ENCODE measurements around the gene ZNF500. TPM values are rescaled to one million over a fixed set of nuclear protein-coding genes. Genes with fewer than 3 reads are reported as not detected.

The ZNF500 gene
- total and polyA plus RNA-seq, 2 of the 4 experiments (the other 2 are of a cell fraction), result 4.5 to 5.9 TPM

GRCh38 chr16:4788489-4788889 is 21.5 kb upstream of the ZNF500 start:
- CTCF ChIA-PET, result no interaction called here

More at GRCh38 chr16:4788489-4788889, 21.5 kb upstream of the ZNF500 start:
- Histone ChIP-seq H2AK5ac (ENCODE audit: low read depth, low read length) (no peak overlapping the region), H2AFZ (replicated peaks; ENCODE audit: low read length, poor library complexity) (no peak overlapping the region), H3K9me1 (ENCODE audit: insufficient read depth, low read length) (0 out of 2 replicates have a peak, but pooled peaks cover 3% of the 10 kb centered on the region), H2AK9ac (replicated peaks; ENCODE audit: low read depth, low read length, poor library complexity) (no peak overlapping the region), H3K4me2 (ENCODE audit: low read depth, low read length) (no peak overlapping the region), H3K56ac (ENCODE audit: extremely low read depth, insufficient read depth, low read length) (no peak overlapping the region), H3K4me3 (ENCODE audit: insufficient read depth, low read depth, low read length) (no peak overlapping the region), H2BK5ac (ENCODE audit: low read depth, low read length, poor library complexity, severe bottlenecking) (no peak overlapping the region), H4K5ac (ENCODE audit: low read depth, low read length) (no peak overlapping the region), H3K79me1 (ENCODE audit: low read depth in 1 of 2, low read length in 2 of 2) (no peaks in the 10 kb centered on the region), H3K4me1 (ENCODE audit: control insufficient read depth, insufficient read depth, low read length) (no peaks in the 10 kb centered on the region), H3K14ac (replicated peaks; ENCODE audit: low read depth, low read length) (no peak overlapping the region), H3K9ac (ENCODE audit: low read depth, low read length) (no peak overlapping the region), H2BK15ac (ENCODE audit: low read depth, low read length) (no peak overlapping the region), H3K27me3 (ENCODE audit: control insufficient read depth, insufficient read depth, low read length) (no peaks in the 10 kb centered on the region; the same call in 1 of the 2 replicates), H3K4ac (ENCODE audit: low read depth, low read length) (no peak overlapping the region), H4K91ac (ENCODE audit: insufficient read depth, low read depth, low read length) (no peak overlapping the region), H4K20me1 (ENCODE audit: insufficient read depth, low read length) (no peaks in the 10 kb centered on the region), H2BK20ac (ENCODE audit: low read depth, low read length) (no peak overlapping the region), H3K9me3 (ENCODE audit: control insufficient read depth, insufficient read depth, low read length) (no peaks in the 10 kb centered on the region), H3K23ac (ENCODE audit: low read depth, low read length) (no peak overlapping the region), H2BK120ac (ENCODE audit: low read depth, low read length) (no peak overlapping the region), H3K18ac (ENCODE audit: low read depth, low read length) (no peak overlapping the region), H4K8ac (ENCODE audit: low read depth in 2 of 2, low read length in 2 of 2) (no peak overlapping the region), H3K27ac (ENCODE audit: insufficient read depth, low read length) (no peak overlapping the region), H3K36me3 (ENCODE audit: control insufficient read depth, insufficient read depth, low read length) (no peaks in the 10 kb centered on the region)
- in situ Hi-C loops (cut with MboI; ENCODE audit: low sequenced_read_pairs), result no loop called here
- POLR2A ChIA-PET (ENCODE audit: unreplicated experiment), result no interaction called here
- intact Hi-C loops (cut with micrococcal nuclease), result no loop called here
- TF ChIP-seq MXI1 (IDR thresholded peaks at IDR 0.05; ENCODE audit: borderline replicate concordance, low read depth, low read length) (no peak), POLR2A (IDR thresholded peaks at IDR 0.05; ENCODE audit: low read depth, low read length) (no peak), FOS (IDR thresholded peaks at IDR 0.05; ENCODE audit: low read depth, low read length) (no peak), MAZ (IDR thresholded peaks at IDR 0.05; ENCODE audit: borderline replicate concordance, low read depth, low read length) (no peak), BHLHE40 (IDR thresholded peaks at IDR 0.05; ENCODE audit: low read depth, low read length) (no peak), USF2 (IDR thresholded peaks at IDR 0.05; ENCODE audit: low read depth, low read length) (no peak), CEBPB (IDR thresholded peaks at IDR 0.05; ENCODE audit: low read depth, low read length) (no peak), NFE2L2 (IDR thresholded peaks at IDR 0.05; ENCODE audit: low read depth, low read length) (no peak), SMC3 (IDR thresholded peaks at IDR 0.05; ENCODE audit: low read depth, low read length) (no peak), RCOR1 (IDR thresholded peaks at IDR 0.05; ENCODE audit: insufficient replicate concordance, low read length) (no peak), CHD1 (IDR thresholded peaks at IDR 0.05; ENCODE audit: low read depth, low read length) (no peak), RFX5 (IDR thresholded peaks at IDR 0.05; ENCODE audit: low read depth, low read length) (no peak), MAFK (IDR thresholded peaks at IDR 0.05; ENCODE audit: low read depth, low read length) (no peak)
- TF ChIP-seq, protein P1, sequence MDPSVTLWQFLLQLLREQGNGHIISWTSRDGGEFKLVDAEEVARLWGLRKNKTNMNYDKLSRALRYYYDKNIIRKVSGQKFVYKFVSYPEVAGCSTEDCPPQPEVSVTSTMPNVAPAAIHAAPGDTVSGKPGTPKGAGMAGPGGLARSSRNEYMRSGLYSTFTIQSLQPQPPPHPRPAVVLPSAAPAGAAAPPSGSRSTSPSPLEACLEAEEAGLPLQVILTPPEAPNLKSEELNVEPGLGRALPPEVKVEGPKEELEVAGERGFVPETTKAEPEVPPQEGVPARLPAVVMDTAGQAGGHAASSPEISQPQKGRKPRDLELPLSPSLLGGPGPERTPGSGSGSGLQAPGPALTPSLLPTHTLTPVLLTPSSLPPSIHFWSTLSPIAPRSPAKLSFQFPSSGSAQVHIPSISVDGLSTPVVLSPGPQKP (IDR thresholded peaks at IDR 0.05; ENCODE audit: borderline replicate concordance, low read depth, low read length), result no peak
- no TSS peak for BruUV-seq (replicated peaks)
- ATAC-seq (ENCODE audit: low read depth) (no peak; the same call in 1 of the 2 replicates), DNase-seq (no peak)
- dilution Hi-C loops (cut with HindIII; ENCODE audit: low sequenced_read_pairs, unreplicated experiment), result no loop called here
- WGBS, 2 experiments (ENCODE audit: extremely low coverage in 2 of 2, insufficient read length in 1 of 2), result no CpG with 5 or more reads among the region's 9 CpGs
